Non-pigmented ciliary epithelial cell (primary cell): Measurements from ENCODE around the gene PAQR9.
"Not testable (repeated sequence)": the region's sequence is repeated elsewhere in the genome, so short reads cannot be mapped to it uniquely, and the experiment has no call there.

Experiments used
- DNase-seq: peaks from one replicate; pipeline ENCODE4 v3.0.0-alpha.2; 2010; ENCODE audit warnings: low read depth

The PAQR9 gene

DNA sequence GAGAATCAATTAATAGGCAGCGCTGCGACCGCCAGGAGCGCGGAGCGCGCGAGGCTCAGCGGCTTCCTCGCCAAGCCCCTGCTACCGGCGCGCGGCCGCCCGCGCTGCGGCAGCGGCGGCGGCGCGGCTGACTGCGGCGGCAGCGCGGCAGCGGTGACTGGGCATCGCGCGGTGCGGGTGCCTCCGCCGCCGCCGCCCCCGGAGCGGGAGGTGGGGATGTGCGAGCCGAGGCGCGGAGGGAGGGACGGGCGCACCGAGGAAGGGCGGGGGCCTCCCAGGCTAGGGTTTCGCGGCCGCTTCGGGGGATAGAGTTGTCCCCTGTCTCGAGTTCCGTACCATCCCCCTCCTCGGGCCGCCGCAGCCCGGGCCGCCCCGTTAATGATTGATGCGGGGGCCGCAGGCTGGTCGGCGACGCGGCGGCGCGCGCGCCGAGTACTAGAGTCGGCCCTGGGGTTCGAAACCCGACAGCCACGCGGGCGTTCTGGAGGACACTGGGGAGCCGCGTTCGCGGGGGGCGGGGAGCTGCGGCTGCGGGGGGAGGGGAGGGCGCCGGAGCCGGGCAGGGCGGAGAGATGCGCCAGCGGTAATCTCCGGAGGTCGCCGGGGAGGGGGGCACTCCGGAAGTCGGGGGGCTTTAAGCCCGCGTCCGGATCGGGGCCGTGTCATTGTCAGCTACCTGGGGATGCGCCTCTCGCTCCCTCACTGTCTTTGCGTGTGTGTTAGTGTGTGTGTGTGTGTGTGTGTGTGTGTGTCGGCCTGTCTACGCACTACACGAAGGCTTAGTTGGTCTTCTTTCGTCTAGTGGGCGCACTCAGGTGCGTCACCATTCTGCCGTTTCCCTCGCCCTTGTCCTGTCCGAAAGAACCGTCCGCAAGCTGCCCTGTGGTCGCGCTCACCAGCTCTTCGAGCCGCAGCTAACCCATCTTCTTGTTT is at the start of gene PAQR9:
TSS of gene PAQR9 (minus strand) at position 159 of the 933 bp plus-strand sequence. CDS start 338 bp downstream, outside the sequence.
- no peak for DNase-seq

DNA sequence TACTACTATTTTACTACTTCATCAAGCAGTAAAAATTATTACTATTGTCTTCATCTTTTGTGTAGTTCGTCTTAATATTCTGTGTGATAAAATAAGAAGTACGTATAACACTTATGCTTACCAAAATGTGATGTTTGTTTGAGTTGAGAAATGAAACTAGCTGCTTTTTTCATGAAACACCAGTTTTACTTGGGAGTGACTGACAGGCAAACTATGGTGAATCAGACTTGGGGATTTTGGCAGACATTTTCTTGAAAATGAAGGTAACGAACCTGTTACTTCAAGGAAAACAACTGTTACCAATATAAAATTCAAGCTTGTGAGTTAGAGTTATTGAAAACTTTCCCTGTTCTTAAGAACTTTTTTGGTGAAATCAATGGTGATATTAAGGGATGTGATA is 48.2 kb upstream of the PAQR9 start:
- no peak for DNase-seq

DNA sequence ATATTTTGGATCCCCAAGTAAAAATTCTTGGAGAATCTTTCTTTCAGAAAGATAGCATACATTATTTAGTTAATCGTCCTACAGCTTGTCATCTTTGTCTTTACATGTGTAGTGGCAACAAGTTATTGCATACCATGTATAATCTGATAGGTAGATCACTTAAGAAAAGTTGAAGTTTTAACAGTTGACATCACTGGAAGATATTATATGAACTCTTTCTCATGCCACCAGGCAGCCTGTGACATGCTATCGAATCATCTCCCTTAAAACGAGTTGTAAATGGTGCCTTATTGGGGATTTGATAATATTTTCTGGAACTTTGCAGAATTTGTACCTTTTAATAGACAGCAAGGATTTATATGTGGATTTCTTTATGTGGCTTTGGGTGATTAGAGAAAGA is 46.5 kb upstream of the PAQR9 start:
- DNase-seq = no peak

- no peak for DNase-seq
Observed at GRCh38 chr3:143004823-143005222, 41.3 kb upstream of the PAQR9 start.

- no peak for DNase-seq
Observed at GRCh38 chr3:143002727-143003126, 39.3 kb upstream of the PAQR9 start.

DNA sequence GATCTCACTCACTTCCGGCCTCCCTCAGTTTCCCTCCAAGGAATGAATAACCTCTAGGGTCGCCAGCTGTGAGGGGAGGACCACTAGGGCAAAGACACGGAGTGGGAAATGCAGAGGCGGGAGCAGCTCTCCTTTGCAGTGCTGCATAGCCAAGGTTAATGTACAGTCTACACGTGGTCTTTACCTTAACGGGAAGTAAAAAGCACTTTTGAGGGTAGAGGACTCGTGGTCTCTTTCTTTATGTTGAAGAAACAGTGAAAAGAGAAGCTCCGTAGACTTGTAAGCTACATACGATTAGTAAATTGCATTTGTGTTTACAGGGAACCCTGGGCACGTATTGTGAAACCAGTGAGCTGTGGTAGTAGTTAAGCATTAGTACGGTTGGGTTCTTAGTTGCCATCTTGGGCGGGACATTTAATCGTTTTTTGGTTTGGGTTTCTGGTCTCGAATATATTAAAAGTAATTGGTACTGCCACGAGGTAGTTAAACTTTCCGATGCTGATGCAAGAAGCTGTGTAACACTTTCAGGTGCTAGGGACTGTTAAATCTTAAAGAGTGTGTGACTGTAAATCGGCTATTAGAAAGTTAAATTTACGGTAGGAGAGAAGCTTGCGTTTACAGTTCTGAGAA is 38.7 kb upstream of the PAQR9 start:
- no peak for DNase-seq

DNA sequence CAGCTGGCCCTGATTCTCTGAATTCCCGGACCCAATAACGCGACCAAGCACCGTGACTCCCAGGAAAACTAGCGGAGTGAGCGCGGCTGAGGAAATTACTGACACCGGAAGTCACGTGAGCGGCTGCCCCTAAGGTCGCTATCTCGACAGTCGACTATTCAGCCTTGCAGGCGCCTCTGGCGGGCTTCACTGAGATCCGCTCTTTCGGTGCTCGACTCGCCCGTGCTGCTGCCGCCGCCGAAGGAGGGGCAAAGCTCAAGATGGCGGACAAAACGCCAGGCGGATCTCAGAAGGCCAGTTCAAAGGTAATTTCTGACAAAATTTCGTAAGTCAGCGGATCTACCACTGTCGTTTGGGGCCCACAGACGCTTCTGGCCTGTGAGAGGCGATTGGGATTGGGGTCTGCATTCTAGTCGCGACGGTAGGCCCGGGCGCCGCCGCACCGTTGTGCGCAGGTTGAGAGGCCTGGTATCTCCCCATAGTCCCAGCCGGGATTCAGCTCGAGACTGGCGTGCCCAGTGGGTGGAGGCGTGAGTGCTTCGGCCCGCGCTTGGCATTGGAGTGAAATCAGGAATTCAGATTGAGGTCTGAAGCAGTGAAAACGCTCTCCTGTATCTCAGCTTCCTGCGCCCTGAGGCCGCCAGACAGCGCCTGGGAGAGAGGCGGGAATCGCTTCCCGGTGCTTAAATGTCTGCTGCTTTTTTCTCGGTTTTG is 38.1 kb upstream of the PAQR9 start, which contains the start of gene U2SURP:
TSS of gene U2SURP (plus strand) at position 202 of the 714 bp plus-strand sequence. CDS start at position 261, 59 bp downstream.
- DNase-seq = peak; percentile 92

DNA sequence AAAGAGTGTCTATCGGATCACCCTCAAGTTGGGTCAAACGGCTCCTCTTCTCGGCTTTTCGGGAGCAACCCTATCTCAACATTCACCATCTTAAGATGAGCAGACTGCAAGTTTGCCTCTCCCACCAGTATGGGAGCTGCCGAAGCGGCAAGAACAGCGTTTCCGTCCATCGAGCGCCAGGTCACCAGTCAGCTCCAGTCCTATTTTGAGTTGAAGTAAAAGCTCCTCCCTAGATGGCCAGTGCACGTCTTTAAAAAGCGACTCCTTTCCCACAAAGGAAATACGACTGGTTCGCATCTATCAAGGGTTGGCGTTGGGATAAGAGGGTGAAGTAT is 37.5 kb upstream of the PAQR9 start:
- DNase-seq = no peak

DNA sequence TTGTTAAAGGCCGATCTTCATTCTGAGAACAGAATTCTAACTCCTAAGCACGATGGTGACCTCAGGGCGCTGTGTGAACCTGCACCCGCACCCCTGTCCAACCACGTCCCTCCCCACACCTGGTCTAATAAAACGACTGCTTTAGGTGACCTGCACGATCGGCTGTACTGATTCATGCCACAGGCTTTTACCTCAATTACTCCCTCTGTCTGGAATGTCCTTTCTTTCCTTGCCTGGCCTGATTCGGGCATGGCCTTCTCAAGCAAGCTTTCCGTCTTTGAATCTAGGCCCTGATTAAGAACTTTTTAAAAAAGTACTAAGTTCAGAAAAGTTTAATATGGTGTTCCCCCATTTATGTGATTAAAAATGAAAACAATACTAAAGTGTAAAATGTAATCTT is 37.1 kb upstream of the PAQR9 start:
- no peak for DNase-seq

DNA sequence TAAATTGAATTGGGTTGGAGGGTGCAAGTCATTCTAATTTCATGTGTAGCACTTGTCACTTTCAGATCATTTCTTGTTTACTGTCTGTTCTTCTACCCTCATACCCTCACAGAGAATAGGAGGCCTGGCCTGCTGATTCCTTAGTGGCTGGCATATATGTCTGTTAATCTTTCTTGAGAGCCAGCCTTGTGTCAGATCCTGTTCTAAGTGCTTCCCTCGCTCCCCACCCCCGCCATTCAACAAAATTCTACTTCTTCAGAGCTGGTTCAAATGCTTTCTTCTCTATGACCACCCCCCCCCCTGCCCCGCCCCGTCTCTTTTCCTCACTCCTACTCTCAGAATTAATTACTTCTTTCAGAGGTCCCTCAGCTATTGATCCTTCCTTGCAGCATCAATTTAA is 36.4 kb upstream of the PAQR9 start:
- no peak for DNase-seq

DNA sequence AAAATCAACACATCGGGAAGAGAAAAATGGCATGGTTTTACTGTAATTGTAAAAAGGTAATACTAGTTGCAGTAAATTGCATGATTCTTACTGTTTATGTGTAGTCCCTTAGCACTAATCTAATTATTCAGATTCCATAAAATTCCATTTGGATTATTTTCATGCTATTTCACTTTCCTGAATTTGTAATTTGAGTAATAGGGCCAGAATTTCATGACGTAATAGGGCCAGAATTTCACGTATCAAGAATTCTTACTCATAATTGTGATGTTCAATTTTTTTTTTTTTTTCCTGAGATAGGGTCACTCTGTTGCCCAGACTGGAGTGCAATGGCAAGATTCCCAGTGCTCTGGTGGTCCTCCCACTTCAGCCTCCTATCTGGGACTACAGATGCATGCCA is 35.0 kb upstream of the PAQR9 start:
- no peak for DNase-seq

- no peak for DNase-seq
Observed at GRCh38 chr3:142997330-142997729, 33.9 kb upstream of the PAQR9 start.

DNA sequence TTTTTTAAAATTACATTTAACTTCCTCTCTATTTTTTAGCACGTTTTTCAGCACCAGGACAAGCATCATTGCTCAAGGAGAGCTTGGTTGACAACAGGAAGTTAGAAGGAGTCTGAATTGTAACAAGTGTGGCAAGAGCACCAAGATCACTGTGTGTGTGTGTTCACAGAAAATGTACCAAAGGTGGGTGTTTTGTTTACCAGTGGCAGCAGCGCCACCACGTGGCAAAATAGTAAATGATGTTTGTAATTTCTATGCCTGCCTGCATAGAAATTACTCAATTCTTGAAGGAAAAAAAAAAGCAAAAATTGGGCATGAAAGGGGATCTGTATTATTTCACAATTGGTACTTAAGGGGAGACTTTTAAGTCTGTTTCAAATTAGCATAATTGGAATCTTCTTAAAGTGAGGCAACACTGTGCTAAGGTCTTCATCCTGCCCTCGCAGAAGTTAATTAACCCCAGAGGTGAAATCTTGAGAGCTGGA is 30.5 kb upstream of the PAQR9 start:
- DNase-seq = no peak

GRCh38 chr3:142992323-142992722 is 28.8 kb upstream of the PAQR9 start:
- DNase-seq = no peak

GRCh38 chr3:142990721-142991120 is 27.2 kb upstream of the PAQR9 start:
- no peak for DNase-seq

DNA sequence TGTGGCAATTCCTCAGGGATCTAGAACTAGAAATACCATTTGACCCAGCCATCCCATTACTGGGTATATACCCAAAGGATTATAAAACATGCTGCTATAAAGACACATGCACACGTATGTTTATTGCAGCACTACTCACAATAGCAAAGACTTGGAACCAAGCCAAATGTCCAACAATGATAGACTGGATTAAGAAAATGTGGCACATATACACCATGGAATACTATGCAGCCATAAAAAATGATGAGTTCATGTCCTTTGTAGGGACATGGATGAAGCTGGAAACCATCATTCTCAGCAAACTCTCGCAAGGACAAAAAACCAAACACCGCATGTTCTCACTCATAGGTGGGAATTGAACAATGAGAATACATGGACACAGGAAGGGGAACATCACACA is 25.4 kb upstream of the PAQR9 start:
- DNase-seq = not testable (repeated sequence)

DNA sequence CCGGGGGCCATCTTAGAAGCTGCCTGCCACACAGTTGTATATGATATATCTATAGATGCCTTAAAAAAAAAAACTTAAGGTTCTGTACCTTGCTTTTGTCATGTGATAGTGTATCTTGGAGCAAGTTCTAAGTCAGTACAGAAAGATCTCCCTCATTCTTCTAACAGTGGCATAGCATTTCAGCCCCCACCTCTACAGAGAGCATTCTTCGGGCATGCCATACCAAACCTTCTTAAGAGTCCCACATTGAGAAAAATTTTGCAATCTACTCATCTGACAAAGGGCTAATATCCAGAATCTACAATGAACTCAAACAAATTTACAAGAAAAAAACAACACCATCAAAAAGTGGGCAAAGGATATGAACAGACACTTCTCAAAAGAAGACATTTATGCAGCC is 24.7 kb upstream of the PAQR9 start:
- DNase-seq = not testable (repeated sequence)

DNA sequence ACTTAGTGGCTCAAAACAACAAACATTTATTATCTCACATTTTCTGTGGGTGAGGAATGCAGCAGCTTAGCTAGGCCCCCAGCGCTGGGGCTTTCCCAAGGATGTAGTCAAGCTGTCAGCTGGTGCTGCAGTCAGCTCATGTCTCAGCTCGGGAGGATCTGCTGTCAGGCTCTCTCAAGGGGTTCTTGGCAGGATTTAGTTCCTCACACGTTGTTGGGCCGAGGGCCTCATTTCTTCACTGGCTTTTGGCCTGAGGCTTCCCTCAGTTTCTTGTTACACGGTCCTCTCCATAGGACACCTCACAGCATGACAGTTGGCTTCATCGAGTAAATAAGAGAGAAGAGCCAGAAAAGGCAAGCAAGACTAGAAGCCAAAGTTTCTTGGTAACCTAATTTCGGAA is 24.2 kb upstream of the PAQR9 start:
- DNase-seq = no peak

GRCh38 chr3:142987080-142987700 is 23.7 kb upstream of the PAQR9 start:
- DNase-seq = no peak

- no peak for DNase-seq
Observed at GRCh38 chr3:142984255-142984654, 20.8 kb upstream of the PAQR9 start.

GRCh38 chr3:142983318-142983717 is 19.8 kb upstream of the PAQR9 start:
- no peak for DNase-seq
